HG02588 (cell line): ENCODE measurements around the gene KRT14.
"Not testable (repeated sequence)": the region's sequence is repeated elsewhere in the genome, so short reads cannot be mapped to it uniquely, and the experiment has no call there.

ENCODE experiments used
- ATAC-seq: cut with Tn5 transposase; IDR thresholded peaks from one replicate; pipeline ENCODE4 v1.9.1; 2021; ENCODE audit warnings: mild to moderate bottlenecking, moderate library complexity; ENCODE audit not compliant: unreplicated experiment

The KRT14 gene

GRCh38 chr17:41610061-41610517 lies 23.4 kb upstream of the KRT14 start:
- ATAC-seq = not testable (repeated sequence)

GRCh38 chr17:41606930-41607329 lies 20.2 kb upstream of the KRT14 start:
- not testable (repeated sequence) for ATAC-seq

GRCh38 chr17:41602524-41602923 lies 15.8 kb upstream of the KRT14 start:
- ATAC-seq = no peak

- no peak for ATAC-seq
Observed at GRCh38 chr17:41600318-41600717, 13.6 kb upstream of the KRT14 start.

GRCh38 chr17:41599680-41600079 lies 13.0 kb upstream of the KRT14 start:
- ATAC-seq = no peak

- no peak for ATAC-seq
Observed at GRCh38 chr17:41595585-41595984, 8.9 kb upstream of the KRT14 start.

GRCh38 chr17:41594363-41594915 lies 7.7 kb upstream of the KRT14 start:
- no peak for ATAC-seq

GRCh38 chr17:41593306-41593981 lies 6.7 kb upstream of the KRT14 start:
- ATAC-seq = no peak

- no peak for ATAC-seq
Observed at GRCh38 chr17:41592601-41593305, 6.1 kb upstream of the KRT14 start.

- no peak for ATAC-seq
Observed at GRCh38 chr17:41589301-41589700, 2.6 kb upstream of the KRT14 start.

- ATAC-seq = no peak
Observed at GRCh38 chr17:41588126-41588810, 1.6 kb upstream of the KRT14 start.

- no peak for ATAC-seq
Observed at GRCh38 chr17:41585301-41586056, 1.2 kb downstream of the KRT14 start.

- not testable (repeated sequence) for ATAC-seq
Observed at GRCh38 chr17:41584331-41584927, 2.3 kb downstream of the KRT14 start.

- no peak for ATAC-seq
Observed at GRCh38 chr17:41583137-41584127, 3.3 kb downstream of the KRT14 start.

GRCh38 chr17:41582061-41582968 lies 4.4 kb downstream of the KRT14 start:
- ATAC-seq = not testable (repeated sequence)

GRCh38 chr17:41581366-41582060 lies 5.2 kb downstream of the KRT14 start:
- no peak for ATAC-seq

GRCh38 chr17:41580687-41581365 lies 5.9 kb downstream of the KRT14 start:
- no peak for ATAC-seq
